Measurements from ENCODE around the gene COL6A3. TPM values are rescaled to one million over a fixed set of nuclear protein-coding genes. Genes with fewer than 3 reads are reported as not detected.

The COL6A3 gene
- total RNA-seq, 2 donors from 2014 or later, result 26.9 to 86.9 TPM

DNA sequence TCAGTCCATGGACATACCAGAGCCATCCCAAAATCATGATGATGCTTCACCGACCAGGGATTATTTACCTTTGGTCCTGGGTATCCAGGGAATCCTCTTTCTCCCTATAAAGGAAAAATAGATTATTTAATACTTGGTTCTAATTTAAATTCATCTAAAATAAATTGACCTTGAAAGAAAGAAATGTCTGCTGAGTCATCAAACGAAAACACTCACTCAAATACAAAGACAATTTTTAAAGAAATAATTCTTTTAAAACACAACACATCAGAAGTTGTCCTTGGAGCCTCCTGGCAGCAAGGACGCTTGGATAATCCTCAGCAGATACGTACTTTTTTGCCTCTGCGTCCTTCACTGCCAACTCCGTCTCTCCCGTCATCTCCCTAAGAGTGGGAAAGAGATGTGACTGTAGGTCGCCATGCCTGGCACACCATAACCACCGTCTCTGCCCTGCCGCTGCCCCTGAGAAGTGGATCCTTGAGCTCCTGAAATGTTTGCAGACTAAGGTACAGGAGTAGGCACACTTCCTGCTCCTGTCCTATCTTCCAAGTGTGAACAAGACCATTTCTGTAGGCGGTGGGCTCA lies 65.6 kb downstream of the COL6A3 start:
- H3K27ac ChIP-seq, result no peak overlapping the region
- H3K4me1 ChIP-seq (replicated peaks), result no peaks in the 10 kb centered on the region
- H3K36me3 ChIP-seq, result no peaks in the 10 kb centered on the region
- TF ChIP-seq POLR2A (IDR thresholded peaks at IDR 0.05) (no peak), POLR2AphosphoS5 (IDR thresholded peaks at IDR 0.05) (no peak)
- TF ChIP-seq, protein P1, sequence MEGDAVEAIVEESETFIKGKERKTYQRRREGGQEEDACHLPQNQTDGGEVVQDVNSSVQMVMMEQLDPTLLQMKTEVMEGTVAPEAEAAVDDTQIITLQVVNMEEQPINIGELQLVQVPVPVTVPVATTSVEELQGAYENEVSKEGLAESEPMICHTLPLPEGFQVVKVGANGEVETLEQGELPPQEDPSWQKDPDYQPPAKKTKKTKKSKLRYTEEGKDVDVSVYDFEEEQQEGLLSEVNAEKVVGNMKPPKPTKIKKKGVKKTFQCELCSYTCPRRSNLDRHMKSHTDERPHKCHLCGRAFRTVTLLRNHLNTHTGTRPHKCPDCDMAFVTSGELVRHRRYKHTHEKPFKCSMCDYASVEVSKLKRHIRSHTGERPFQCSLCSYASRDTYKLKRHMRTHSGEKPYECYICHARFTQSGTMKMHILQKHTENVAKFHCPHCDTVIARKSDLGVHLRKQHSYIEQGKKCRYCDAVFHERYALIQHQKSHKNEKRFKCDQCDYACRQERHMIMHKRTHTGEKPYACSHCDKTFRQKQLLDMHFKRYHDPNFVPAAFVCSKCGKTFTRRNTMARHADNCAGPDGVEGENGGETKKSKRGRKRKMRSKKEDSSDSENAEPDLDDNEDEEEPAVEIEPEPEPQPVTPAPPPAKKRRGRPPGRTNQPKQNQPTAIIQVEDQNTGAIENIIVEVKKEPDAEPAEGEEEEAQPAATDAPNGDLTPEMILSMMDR (IDR thresholded peaks at IDR 0.05), result no peak
- H3K4me3 ChIP-seq, result no peak overlapping the region
- no peaks in the 10 kb centered on the region for H3K9me3 ChIP-seq
- intact Hi-C loops (cut with DNase I), result no loop called here
- 91% methylated on average over 11 of the region's 11 CpGs for WGBS
- no peak for DNase-seq (ENCODE audit: low spot score)
- H3K27me3 ChIP-seq (replicated peaks; ENCODE audit: insufficient read depth), result no peaks in the 10 kb centered on the region

DNA sequence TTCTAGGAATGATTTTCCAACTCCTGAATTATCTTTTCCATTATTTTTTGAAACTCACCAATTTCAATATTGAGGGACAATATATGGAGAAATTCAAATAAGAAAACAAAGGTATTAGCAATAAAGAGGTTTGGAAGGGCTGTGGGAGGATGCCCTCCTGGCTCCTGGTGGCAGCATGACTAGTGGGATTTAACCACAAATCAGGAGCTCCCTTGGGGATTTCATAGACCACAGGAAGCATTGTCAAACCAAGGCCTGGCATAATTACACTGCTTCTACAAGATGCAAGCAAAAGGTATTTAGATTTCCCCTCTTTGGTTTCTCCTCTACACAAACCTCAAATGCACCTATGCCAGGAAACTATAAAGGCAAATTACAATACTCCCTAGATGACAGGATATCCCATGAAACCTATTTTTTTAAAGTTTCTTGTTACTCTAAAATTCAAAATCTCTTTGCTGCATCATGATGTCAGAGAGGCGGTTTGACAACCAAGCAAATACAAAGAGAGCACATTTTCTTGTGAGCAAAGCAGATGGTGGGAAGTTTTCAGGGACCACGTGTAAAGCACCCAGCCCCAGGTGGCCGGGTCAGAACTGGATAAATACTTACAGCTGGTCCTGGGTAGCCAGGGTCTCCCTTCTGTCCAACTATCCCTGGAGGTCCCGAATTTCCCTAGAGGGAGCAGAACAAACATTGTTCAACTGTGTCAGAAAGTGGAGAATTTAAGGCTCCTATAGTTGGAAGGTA lies 67.9 kb downstream of the COL6A3 start:
- Histone ChIP-seq H3K4me1 (replicated peaks) (no peaks in the 10 kb centered on the region), H3K4me3 (no peak overlapping the region), H3K9me3 (no peaks in the 10 kb centered on the region), H3K36me3 (no peaks in the 10 kb centered on the region), H3K27ac (no peak overlapping the region), H3K27me3 (replicated peaks; ENCODE audit: insufficient read depth) (no peaks in the 10 kb centered on the region)
- TF ChIP-seq POLR2A (IDR thresholded peaks at IDR 0.05) (no peak), POLR2AphosphoS5 (IDR thresholded peaks at IDR 0.05) (no peak)
- TF ChIP-seq, protein P1 (IDR thresholded peaks at IDR 0.05), result no peak
- DNase-seq (ENCODE audit: low spot score), result no peak
- intact Hi-C loops (cut with DNase I), result no loop called here
- WGBS, result 81% methylated on average over 4 of the region's 4 CpGs

DNA sequence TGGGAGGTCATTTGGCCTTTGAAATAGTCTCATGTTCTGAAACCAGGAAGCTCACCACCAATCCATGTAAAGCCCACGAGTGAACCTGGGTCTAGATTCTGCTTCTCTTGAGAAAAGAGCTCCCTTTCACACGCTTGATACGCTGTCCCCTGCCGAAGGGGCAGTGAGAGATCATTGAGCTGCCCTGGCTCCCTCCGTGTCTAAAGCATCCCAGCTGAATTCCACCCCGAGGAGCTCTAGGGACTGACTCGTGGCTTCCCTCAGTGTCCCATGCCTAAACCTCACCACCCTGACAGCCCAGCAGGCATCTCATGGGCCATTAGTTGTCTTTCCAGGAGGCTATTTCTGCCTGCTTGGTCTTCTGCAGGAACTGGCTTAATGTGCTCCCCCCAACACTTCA lies 68.6 kb downstream of the COL6A3 start:
- Histone ChIP-seq H3K36me3 (no peaks in the 10 kb centered on the region), H3K27ac (no peak overlapping the region), H3K4me3 (no peak overlapping the region), H3K9me3 (no peaks in the 10 kb centered on the region), H3K4me1 (replicated peaks) (no peaks in the 10 kb centered on the region), H3K27me3 (replicated peaks; ENCODE audit: insufficient read depth) (no peaks in the 10 kb centered on the region)
- DNase-seq (ENCODE audit: low spot score), result no peak
- no peak for TF ChIP-seq POLR2AphosphoS5 (IDR thresholded peaks at IDR 0.05)
- TF ChIP-seq, protein P1 (IDR thresholded peaks at IDR 0.05), result no peak
- intact Hi-C loops (cut with DNase I), result no loop called here
- 76% methylated on average over 7 of the region's 7 CpGs for WGBS

DNA sequence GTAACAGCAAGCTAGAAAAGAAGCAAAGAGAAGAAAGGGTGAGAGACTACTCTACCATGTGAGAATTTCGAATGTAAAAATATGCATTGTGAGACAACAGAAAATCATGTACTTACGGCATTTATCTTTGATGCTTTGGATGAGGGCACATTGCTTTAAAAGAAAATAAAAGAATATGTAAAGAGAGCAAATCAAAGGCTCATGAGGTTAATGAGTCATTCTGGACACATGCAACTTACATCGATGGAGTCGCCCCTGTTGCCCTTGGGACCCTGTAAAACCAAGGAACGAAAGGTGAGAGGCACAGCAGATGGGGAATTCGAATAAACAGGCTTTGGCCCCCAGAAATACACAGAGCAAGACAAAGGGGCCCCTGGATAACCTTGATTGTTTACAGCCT lies 69.0 kb downstream of the COL6A3 start:
- Histone ChIP-seq H3K9me3 (no peaks in the 10 kb centered on the region), H3K4me1 (replicated peaks) (no peaks in the 10 kb centered on the region), H3K4me3 (no peak overlapping the region), H3K27me3 (replicated peaks; ENCODE audit: insufficient read depth) (no peaks in the 10 kb centered on the region), H3K36me3 (no peaks in the 10 kb centered on the region), H3K27ac (no peak overlapping the region)
- TF ChIP-seq POLR2A (IDR thresholded peaks at IDR 0.05), result no peak
- TF ChIP-seq, protein P1 (IDR thresholded peaks at IDR 0.05), result no peak
- TF ChIP-seq POLR2AphosphoS5 (IDR thresholded peaks at IDR 0.05), result no peak
- intact Hi-C loops (cut with DNase I), result no loop called here
- DNase-seq (ENCODE audit: low spot score), result no peak
- 76% methylated on average over 6 of the region's 6 CpGs for WGBS

DNA sequence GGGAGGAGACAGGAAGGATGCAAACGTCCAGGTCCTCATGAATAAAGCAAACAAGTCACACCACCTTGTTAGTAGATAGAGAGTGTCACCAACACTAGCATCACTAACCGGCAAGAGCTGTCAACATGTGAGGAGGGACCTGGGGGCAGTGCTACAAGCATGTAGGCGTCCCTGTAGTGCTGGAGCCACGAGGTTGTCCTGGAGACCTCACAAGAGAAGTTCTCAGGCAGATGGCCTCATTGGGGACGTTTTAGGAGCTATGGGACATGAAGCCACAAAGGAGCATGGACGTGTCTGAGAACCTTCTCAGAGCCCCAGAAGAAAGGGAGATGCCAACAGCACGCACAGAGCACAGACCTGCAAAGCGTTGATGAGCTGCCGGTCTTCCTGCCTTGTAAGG lies 70.0 kb downstream of the COL6A3 start:
- H3K9me3 ChIP-seq, result no peaks in the 10 kb centered on the region
- H3K36me3 ChIP-seq, result no peaks in the 10 kb centered on the region
- DNase-seq (ENCODE audit: low spot score), result no peak
- H3K27me3 ChIP-seq (replicated peaks; ENCODE audit: insufficient read depth), result no peaks in the 10 kb centered on the region
- TF ChIP-seq POLR2AphosphoS5 (IDR thresholded peaks at IDR 0.05) (no peak), POLR2A (IDR thresholded peaks at IDR 0.05) (no peak)
- TF ChIP-seq, protein P1 (IDR thresholded peaks at IDR 0.05), result no peak
- no peak overlapping the region for H3K27ac ChIP-seq
- WGBS, result 85% methylated on average over 9 of the region's 9 CpGs
- no peaks in the 10 kb centered on the region for H3K4me1 ChIP-seq (replicated peaks)
- no peak overlapping the region for H3K4me3 ChIP-seq
- intact Hi-C loops (cut with DNase I), result no loop called here

All from prostate gland (tissue), 2 donors.